Activated naive CD8-positive, alpha-beta T cell treated with anti-CD3 and anti-CD28 coated beads for 36 hours (primary cell): ENCODE measurements around the gene RGS11. TPM values are rescaled to one million over a fixed set of nuclear protein-coding genes. Genes with fewer than 3 reads are reported as not detected.

Experiments
- DNase-seq: peaks from one replicate; pipeline ENCODE4 v3.0.0; 2021
- H3K27ac Mint-ChIP-seq: one replicate; pipeline ENCODE4 v1.8.0; 2022; ENCODE audit warnings: mild to moderate bottlenecking, moderate library complexity, mixed read lengths
- H3K27me3 Mint-ChIP-seq: one replicate; pipeline ENCODE4 v1.8.0; 2022; ENCODE audit warnings: mild to moderate bottlenecking, mixed read lengths
- H3K36me3 Mint-ChIP-seq: one replicate; pipeline ENCODE4 v1.8.0; 2021; ENCODE audit warnings: mild to moderate bottlenecking, mixed read lengths
- H3K4me1 Mint-ChIP-seq: one replicate; pipeline ENCODE4 v1.8.0; 2021; ENCODE audit warnings: mixed read lengths
- H3K4me3 Mint-ChIP-seq: one replicate; pipeline ENCODE4 v1.8.0; 2022; ENCODE audit warnings: mild to moderate bottlenecking, moderate library complexity, mixed read lengths
- H3K9me3 Mint-ChIP-seq: one replicate; pipeline ENCODE4 v1.8.0; 2022; ENCODE audit warnings: mixed read lengths
- total RNA-seq, 2 experiments: library from RNA; stranded (reverse); gene quantifications; one replicate each; pipeline ENCODE4 v1.2.3, GENCODE V29; 2021

The RGS11 gene
- total RNA-seq, 2 experiments from 2014 or later = not detected

GRCh38 chr16:305916-306626 lies 30.3 kb upstream of the RGS11 start:
- no peak for DNase-seq
- Mint-ChIP-seq H3K27me3 (no peaks in the 10 kb centered on the region), H3K27ac (peak overlapping the region; percentile 29), H3K4me3 (no peak overlapping the region), H3K36me3 (peaks cover 4% of the 10 kb centered on the region), H3K9me3 (no peaks in the 10 kb centered on the region), H3K4me1 (peaks cover 6% of the 10 kb centered on the region)

GRCh38 chr16:303760-304505 lies 28.2 kb upstream of the RGS11 start:
- no peak for DNase-seq
- Mint-ChIP-seq H3K4me3 (no peak overlapping the region), H3K27me3 (no peaks in the 10 kb centered on the region), H3K36me3 (peaks cover 1% of the 10 kb centered on the region), H3K4me1 (peaks cover 1% of the 10 kb centered on the region), H3K27ac (no peak overlapping the region), H3K9me3 (no peaks in the 10 kb centered on the region)

- H3K27me3 Mint-ChIP-seq = no peaks in the 10 kb centered on the region
- H3K9me3 Mint-ChIP-seq = no peaks in the 10 kb centered on the region
- DNase-seq = no peak
- no peak overlapping the region for H3K4me3 Mint-ChIP-seq
- no peak overlapping the region for H3K27ac Mint-ChIP-seq
- H3K4me1 Mint-ChIP-seq = no peaks in the 10 kb centered on the region
- peaks cover 1% of the 10 kb centered on the region for H3K36me3 Mint-ChIP-seq
Observed at GRCh38 chr16:301950-302349, 26.2 kb upstream of the RGS11 start.

- DNase-seq = no peak
- Mint-ChIP-seq H3K9me3 (no peaks in the 10 kb centered on the region), H3K4me1 (no peaks in the 10 kb centered on the region), H3K27ac (no peak overlapping the region), H3K27me3 (no peaks in the 10 kb centered on the region), H3K4me3 (no peak overlapping the region), H3K36me3 (no peaks in the 10 kb centered on the region)
Observed at GRCh38 chr16:301235-301634, 25.5 kb upstream of the RGS11 start.

- Mint-ChIP-seq H3K36me3 (peaks cover 3% of the 10 kb centered on the region), H3K9me3 (no peaks in the 10 kb centered on the region), H3K27me3 (no peaks in the 10 kb centered on the region), H3K27ac (no peak overlapping the region), H3K4me1 (no peaks in the 10 kb centered on the region), H3K4me3 (no peak overlapping the region)
- no peak for DNase-seq
Observed at GRCh38 chr16:297832-298231, 22.1 kb upstream of the RGS11 start.

- H3K27ac Mint-ChIP-seq = no peak overlapping the region
- H3K4me3 Mint-ChIP-seq = no peak overlapping the region
- H3K36me3 Mint-ChIP-seq = peaks cover 3% of the 10 kb centered on the region
- no peaks in the 10 kb centered on the region for H3K27me3 Mint-ChIP-seq
- no peaks in the 10 kb centered on the region for H3K4me1 Mint-ChIP-seq
- DNase-seq = no peak
- H3K9me3 Mint-ChIP-seq = no peaks in the 10 kb centered on the region
Observed at GRCh38 chr16:296806-297510, 21.2 kb upstream of the RGS11 start.

- no peaks in the 10 kb centered on the region for H3K27me3 Mint-ChIP-seq
- H3K36me3 Mint-ChIP-seq = peaks cover 3% of the 10 kb centered on the region
- H3K9me3 Mint-ChIP-seq = no peaks in the 10 kb centered on the region
- H3K4me3 Mint-ChIP-seq = no peak overlapping the region
- no peaks in the 10 kb centered on the region for H3K4me1 Mint-ChIP-seq
- no peak for DNase-seq
- H3K27ac Mint-ChIP-seq = no peak overlapping the region
Observed at GRCh38 chr16:296276-296675, 20.5 kb upstream of the RGS11 start.

GRCh38 chr16:293043-293775 lies 17.5 kb upstream of the RGS11 start:
- H3K4me3 Mint-ChIP-seq = no peak overlapping the region
- H3K9me3 Mint-ChIP-seq = no peaks in the 10 kb centered on the region
- H3K4me1 Mint-ChIP-seq = no peaks in the 10 kb centered on the region
- H3K27me3 Mint-ChIP-seq = no peaks in the 10 kb centered on the region
- peaks cover 3% of the 10 kb centered on the region for H3K36me3 Mint-ChIP-seq
- DNase-seq = no peak
- no peak overlapping the region for H3K27ac Mint-ChIP-seq

GRCh38 chr16:291539-291938 lies 15.8 kb upstream of the RGS11 start:
- Mint-ChIP-seq H3K9me3 (no peaks in the 10 kb centered on the region), H3K27ac (no peak overlapping the region), H3K4me1 (no peaks in the 10 kb centered on the region), H3K27me3 (no peaks in the 10 kb centered on the region), H3K36me3 (peaks cover 7% of the 10 kb centered on the region), H3K4me3 (no peak overlapping the region)
- no peak for DNase-seq

- no peak overlapping the region for H3K4me3 Mint-ChIP-seq
- H3K36me3 Mint-ChIP-seq = peaks cover 7% of the 10 kb centered on the region
- no peaks in the 10 kb centered on the region for H3K27me3 Mint-ChIP-seq
- H3K4me1 Mint-ChIP-seq = no peaks in the 10 kb centered on the region
- H3K9me3 Mint-ChIP-seq = no peaks in the 10 kb centered on the region
- H3K27ac Mint-ChIP-seq = no peak overlapping the region
- no peak for DNase-seq
Observed at GRCh38 chr16:290681-291405, 15.1 kb upstream of the RGS11 start.

- H3K4me3 Mint-ChIP-seq = no peak overlapping the region
- no peak for DNase-seq
- H3K27me3 Mint-ChIP-seq = no peaks in the 10 kb centered on the region
- H3K4me1 Mint-ChIP-seq = no peaks in the 10 kb centered on the region
- no peaks in the 10 kb centered on the region for H3K9me3 Mint-ChIP-seq
- H3K27ac Mint-ChIP-seq = no peak overlapping the region
- peaks cover 7% of the 10 kb centered on the region for H3K36me3 Mint-ChIP-seq
Observed at GRCh38 chr16:290015-290680, 14.4 kb upstream of the RGS11 start.

- H3K27ac Mint-ChIP-seq = no peak overlapping the region
- no peaks in the 10 kb centered on the region for H3K4me1 Mint-ChIP-seq
- DNase-seq = no peak
- no peaks in the 10 kb centered on the region for H3K9me3 Mint-ChIP-seq
- no peak overlapping the region for H3K4me3 Mint-ChIP-seq
- peaks cover 7% of the 10 kb centered on the region for H3K36me3 Mint-ChIP-seq
- no peaks in the 10 kb centered on the region for H3K27me3 Mint-ChIP-seq
Observed at GRCh38 chr16:289395-289997, 13.8 kb upstream of the RGS11 start.

GRCh38 chr16:287981-288920 lies 12.5 kb upstream of the RGS11 start:
- no peak for DNase-seq
- peaks cover 3% of the 10 kb centered on the region for H3K36me3 Mint-ChIP-seq
- no peaks in the 10 kb centered on the region for H3K9me3 Mint-ChIP-seq
- no peaks in the 10 kb centered on the region for H3K27me3 Mint-ChIP-seq
- no peaks in the 10 kb centered on the region for H3K4me1 Mint-ChIP-seq
- H3K27ac Mint-ChIP-seq = no peak overlapping the region
- no peak overlapping the region for H3K4me3 Mint-ChIP-seq
